ENCODE results near the gene AQP2.

AQP2 gene

GRCh38 chr12:49920915-49921286 is 29.6 kb upstream of the AQP2 start:
- DNase-seq, result no peak

DNA sequence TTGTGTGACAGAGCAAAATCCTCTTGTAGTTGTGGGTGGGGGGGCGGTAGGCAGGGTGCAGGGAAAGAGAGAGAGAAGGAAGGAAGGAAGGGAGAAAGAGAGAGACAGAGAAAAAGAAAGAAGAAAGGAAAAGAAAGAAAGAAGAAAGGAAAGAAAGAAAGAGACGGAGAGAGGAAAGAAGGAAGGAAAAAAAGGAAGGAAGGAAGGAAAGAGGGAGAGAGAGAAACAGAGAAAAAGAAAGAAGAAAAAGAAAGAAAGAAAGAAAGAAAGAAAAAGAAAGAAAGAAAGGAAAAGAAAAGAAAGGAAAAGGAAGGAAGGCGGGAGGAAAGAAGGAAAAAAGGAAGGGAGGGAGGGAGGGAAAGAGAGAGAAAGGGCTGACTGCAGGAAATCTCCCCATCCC is 29.2 kb upstream of the AQP2 start:
- DNase-seq, result no peak

GRCh38 chr12:49921936-49922335 is 28.6 kb upstream of the AQP2 start:
- DNase-seq, result no peak

DNA sequence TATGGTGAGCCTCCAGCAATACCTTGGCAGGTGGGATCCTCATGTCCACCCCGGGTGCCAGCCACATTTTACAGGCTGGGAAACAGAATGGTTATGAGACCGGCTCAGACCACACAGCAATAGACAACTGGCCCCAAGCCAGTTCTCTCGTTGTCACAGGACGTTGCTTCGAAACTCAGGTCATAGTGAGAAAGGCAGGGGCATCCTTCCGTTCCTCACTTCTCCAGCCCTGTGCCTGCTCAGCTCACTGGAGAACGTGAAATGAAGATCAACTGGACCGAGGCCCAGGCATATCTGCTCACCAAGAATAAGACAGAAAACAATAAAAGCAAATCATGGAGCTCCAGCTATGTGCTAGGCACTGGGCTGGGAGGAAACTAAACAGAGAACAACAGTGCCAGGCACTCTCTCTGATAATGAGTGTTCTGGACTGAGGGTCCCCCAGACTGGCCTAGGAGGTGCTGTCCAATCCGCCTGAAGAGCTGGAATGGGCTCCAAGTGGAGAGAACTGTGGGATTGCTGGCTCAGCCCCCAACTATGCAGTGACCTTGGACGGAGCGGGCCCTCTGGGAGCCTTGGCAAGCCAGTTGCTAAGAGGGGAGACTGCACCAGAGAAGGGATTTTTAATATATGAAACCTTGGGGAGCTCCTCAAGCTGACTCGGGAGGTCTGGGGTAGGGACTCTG is 28.0 kb upstream of the AQP2 start:
- DNase-seq, result no peak

DNA sequence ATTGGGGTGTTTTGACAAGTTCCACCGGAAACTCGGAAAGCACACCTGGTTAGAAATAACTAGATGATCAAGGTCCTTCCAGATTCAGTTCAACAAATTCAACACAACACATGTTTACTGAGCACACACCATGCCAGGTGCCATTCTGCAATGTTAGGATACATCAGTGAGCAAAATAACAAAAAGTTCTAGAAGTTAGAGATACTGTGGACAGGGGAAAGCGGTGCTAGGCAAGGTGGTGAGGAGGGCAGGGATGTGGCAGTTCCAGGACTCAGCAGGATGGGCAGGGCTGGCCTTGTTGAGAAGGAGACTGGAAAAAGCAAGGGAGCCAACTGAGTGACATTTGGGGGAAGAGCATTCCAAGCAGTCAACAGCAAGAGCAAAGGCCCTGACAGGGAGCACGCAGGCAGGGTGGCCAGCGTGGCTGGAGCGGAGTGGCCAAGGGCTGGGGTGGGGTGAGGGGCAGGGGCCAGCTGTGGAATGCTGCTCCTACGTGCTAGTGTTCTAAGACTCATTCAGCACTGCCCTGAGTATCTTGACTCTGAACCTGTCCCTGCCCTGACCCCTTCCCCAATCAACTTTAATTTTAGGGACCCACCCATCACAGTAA is 27.4 kb upstream of the AQP2 start:
- no peak for DNase-seq

GRCh38 chr12:49923880-49924556 is 26.5 kb upstream of the AQP2 start:
- DNase-seq, result no peak

GRCh38 chr12:49924628-49925246 is 25.8 kb upstream of the AQP2 start:
- DNase-seq, result no peak

- DNase-seq, result no peak
These were observed 24.9 kb upstream of the AQP2 start for GRCh38 chr12:49925433-49926204.

- no peak for DNase-seq
These were observed 22.1 kb upstream of the AQP2 start for GRCh38 chr12:49928471-49928870.

DNA sequence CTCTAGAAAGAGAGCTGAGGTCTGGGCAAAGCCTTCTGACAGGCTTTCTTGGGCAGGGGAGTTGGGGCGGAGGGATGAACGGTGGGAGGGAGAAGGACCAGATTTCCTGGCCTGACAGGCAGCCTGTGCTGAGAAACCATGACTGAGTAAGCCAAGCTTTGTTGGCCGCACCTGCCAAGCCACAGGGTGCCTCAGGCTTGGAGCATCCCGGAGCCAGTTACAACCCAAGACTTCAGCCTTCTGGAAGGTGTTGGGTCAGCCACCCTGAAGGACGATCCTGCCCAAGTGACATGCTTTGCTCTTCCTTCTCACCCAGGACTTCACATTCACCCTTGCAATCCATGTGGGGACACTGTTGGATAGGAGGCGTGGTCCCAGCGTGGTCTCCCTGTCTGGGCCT is 21.0 kb upstream of the AQP2 start:
- DNase-seq, result no peak

DNA sequence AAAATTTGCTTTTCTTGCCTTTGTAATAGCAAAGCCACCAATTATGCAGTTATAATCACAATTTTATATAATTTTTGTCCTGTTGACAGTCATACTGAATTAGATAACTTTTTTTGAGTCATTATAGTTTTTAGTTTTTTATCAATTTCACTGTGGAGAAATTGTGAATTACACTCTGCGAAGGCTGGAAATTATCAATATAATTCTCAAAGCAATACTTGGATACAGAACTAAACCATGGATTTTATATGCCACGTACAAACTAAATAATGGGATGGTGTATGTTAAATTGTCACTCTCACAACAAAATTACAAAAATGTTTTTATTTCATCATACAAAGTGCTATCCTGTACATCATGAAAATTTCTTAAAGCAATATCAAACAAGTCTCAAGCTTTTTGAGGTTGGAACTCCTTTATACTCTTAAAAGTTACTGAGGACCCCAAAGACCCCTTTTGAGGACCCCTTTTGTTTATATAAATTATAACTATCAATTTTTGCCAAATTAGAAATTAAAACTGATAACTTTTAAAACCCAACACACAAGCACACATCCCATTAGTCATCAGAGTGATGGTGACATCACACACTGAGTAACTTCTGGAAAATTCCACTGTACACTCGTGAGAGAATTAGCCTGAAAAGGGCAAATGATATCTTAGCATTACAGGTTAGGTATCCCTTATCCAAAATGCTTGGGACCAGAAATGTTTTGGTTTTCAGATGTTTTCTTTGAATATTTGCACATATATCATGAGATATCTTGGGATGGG is 19.8 kb upstream of the AQP2 start:
- DNase-seq, result no peak

GRCh38 chr12:49932023-49932422 is 18.5 kb upstream of the AQP2 start:
- DNase-seq, result no peak

DNA sequence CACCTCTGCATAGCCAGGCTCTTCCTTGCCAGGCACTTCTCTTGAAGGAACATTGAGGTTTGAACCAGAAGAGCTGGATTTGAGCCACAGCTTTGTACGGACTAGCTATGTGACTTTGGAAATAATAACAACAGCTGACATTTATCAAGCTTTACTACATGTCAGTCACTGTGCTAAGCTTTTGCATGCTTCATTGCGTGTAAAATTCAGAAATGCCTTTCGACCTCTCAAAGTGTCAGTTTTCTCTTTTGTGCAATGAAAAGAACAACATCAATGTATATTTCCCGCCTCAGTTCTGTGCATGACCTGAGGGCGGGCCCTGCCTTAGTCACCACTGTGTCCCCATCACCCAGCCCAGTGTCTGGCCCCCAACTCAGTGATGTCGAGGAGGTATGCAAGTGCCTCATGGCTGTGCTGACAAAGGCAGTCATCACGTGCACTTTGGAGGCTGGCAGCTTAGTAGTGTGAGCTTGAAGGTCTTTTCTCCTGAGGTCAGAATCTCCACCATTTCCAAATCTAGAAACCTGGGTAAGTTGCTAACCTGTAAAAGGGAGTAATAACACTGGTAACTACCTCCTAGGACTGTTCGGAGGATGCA is 17.9 kb upstream of the AQP2 start:
- no peak for DNase-seq

GRCh38 chr12:49933796-49934195 is 16.7 kb upstream of the AQP2 start:
- DNase-seq, result no peak

DNA sequence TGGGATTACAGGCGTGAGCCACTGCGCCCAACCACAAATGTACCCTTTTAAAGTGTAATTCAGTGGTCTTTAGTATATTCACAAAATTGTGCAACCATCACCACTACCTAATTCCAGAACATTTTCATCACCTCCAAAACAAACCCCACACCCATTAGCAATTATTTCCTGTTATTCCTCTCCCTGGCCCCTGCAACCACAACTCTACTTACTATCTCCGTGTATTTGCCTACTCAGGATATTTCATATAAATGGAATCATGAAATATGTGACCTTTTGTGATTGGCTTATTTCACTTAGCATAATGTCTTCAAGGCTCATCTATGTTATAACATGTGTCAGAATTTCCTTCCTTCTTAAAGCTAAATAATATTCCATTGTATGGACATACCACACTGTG is 16.0 kb upstream of the AQP2 start:
- DNase-seq, result no peak

DNA sequence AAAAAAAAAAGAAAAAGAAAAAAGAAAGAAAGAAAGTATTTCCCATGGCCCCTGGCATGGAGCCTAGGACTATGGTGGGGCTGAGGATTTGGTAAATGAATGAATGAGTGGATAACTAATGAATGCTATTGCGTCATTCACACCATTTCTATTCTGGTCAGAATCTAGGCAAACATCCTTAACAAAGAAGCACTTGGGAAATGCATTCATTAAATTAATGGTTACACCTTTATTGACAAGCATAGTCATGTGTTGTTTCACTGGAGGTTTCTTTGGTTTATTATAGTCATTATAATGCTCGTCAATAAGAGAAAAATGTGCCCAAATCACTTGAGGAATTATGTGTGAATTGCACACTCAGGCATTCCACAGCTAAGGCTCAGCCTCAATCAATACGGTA is 13.6 kb upstream of the AQP2 start:
- DNase-seq, result no peak

DNA sequence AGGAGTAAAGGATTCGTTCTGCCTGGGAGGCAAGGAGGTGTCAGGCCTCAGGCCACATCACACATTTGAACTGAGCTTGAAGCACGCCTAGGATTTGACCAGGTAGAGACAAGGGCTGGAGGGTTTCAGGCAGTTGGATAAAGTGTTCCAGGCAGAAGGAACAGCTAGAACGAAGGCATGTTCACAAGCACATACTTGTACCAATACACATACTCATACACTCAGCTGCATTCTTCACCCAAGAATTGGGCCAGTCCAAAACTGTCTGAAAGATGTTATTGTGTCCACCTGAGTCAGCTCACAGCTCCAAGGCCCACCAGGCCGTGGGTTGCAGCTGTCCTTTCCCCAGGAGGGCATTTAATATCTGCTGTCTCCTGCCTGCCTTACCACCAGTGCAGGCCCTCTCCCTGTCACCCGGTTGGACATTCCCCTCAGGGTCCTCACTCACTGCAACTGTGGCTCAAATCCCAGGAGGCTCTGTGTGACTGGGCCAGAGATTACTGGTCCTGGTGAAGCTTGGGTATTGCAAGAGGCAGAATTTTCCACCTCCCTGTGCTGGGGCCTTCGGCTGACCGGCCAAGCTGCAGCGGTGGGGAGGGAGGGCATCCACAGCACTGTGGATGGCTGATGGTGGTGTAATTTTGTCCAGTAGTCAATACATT is 12.8 kb upstream of the AQP2 start:
- no peak for DNase-seq

DNA sequence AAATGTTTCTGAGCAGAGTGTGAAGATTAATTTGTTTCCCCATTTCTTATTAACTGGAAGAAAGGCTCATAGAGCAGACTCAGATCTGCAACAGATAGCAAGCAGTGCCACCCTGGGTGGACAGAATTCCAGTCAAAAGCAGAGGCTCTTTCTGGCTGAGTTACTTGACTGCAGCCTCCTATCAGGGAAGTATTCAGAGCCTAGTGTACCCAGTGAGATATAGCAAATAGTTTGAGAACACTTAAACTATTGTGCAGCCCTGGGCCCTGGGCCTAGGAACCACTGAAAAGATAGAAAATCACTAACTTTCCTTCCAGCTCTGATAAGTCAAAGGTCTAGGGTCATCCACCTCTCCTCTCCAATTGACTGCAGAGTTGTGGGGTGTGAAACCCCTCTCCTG is 11.2 kb upstream of the AQP2 start:
- no peak for DNase-seq

GRCh38 chr12:49939707-49940106 is 10.8 kb upstream of the AQP2 start:
- DNase-seq, result no peak

DNA sequence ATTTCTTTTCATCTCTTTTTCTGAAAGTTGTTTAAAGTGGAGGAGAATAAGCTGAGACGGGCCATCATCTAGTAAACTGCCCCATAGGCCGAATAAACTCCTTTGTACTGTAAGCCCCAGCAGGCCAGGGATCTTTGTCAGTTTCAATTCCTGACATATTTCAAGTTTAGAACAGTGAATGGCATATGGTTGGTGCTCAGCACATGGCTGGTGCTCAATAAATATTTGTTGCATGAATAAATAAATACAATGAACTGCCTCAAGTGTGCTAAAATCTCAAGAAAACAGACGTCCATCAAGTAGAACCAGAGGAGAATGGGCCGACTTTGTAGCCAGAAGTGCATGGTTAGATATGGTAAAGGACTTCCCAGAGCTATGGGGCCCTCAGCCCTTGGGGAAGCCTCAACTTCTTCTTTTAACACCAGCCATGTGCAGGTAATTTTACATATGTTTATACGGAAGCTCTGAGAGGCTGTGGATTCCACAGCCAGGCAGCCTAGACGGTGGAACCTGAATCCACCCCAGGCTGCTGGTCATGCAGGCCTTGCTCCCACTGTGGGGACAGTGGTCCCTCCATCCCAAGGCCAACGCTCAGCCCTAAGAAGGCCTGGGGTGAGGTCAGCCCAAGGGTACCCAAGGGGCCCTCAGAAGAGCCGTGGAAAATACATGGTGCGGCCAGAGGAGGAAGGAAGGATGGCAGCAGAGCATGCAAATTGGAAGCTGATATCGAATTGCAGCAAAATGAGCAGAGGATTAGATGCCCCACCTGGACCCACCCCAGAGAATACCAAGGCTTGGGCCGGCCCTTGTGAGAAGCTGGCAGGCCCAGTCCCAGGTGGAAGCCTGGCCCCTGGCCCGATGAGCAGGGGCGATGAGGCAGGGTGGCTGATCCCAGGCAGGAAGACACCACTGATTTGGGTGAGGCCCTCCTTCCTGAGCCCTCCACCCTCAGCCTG is 8.7 kb upstream of the AQP2 start:
- no peak for DNase-seq

All from NCI-H1436 (cell line).